MCF 10A (cell line): ENCODE data around the gene FLAD1. TPM values are rescaled to one million over a fixed set of nuclear protein-coding genes. Genes with fewer than 3 reads are reported as not detected.

Experiments used
- BruUV-seq: library from RNA; stranded (reverse); fragments of 400-500 nt; replicated peaks from 2 replicates; lab custom pipeline; 2021; lab: Mats Ljungman, UMichigan
- CTCF ChIA-PET: fragments of 300-600 bp; sonication (Branson Sonifier 250); formaldehyde crosslinking; extraction: SDS; loops from one replicate; lab custom pipeline; 2021; ENCODE audit warnings: antibody characterized with exemption, inconsistent platforms; lab: Yijun Ruan, JAX
- POLR2A ChIA-PET: fragments of 300-600, 350-650 bp; sonication (Branson Sonifier 250); formaldehyde crosslinking; extraction: SDS; loops from one replicate; lab custom pipeline; 2020; ENCODE audit warnings: antibody characterized with exemption, inconsistent platforms; lab: Yijun Ruan, JAX
- DNase-seq: peaks from one replicate; pipeline ENCODE4 v3.0.0-alpha.2; 2018; ENCODE audit not compliant: unreplicated experiment
- H3K27ac Mint-ChIP-seq: one replicate; pipeline ENCODE4 v1.8.0; 2022; ENCODE audit warnings: mild to moderate bottlenecking, low read depth, mixed read lengths; ENCODE audit not compliant: unreplicated experiment
- H3K27me3 Mint-ChIP-seq: one replicate; pipeline ENCODE4 v1.8.0; 2022; ENCODE audit warnings: mixed read lengths; ENCODE audit not compliant: insufficient read depth, unreplicated experiment
- H3K36me3 Mint-ChIP-seq: one replicate; pipeline ENCODE4 v1.8.0; 2022; ENCODE audit warnings: mild to moderate bottlenecking, moderate library complexity, mixed read lengths; ENCODE audit not compliant: insufficient read depth, unreplicated experiment
- H3K4me1 Mint-ChIP-seq: one replicate; pipeline ENCODE4 v1.8.0; 2022; ENCODE audit warnings: mixed read lengths; ENCODE audit not compliant: insufficient read depth, unreplicated experiment
- H3K4me3 Mint-ChIP-seq: one replicate; pipeline ENCODE4 v1.8.0; 2022; ENCODE audit warnings: mild to moderate bottlenecking, moderate library complexity, mixed read lengths; ENCODE audit not compliant: unreplicated experiment
- H3K9me3 Mint-ChIP-seq: one replicate; pipeline ENCODE4 v1.8.0; 2022; ENCODE audit warnings: mixed read lengths; ENCODE audit not compliant: unreplicated experiment
- intact Hi-C: fragments of 100-400 bp; cut with micrococcal nuclease; formaldehyde crosslinking; loops from 2 replicates; pipeline ENCODE4 v1.14.1; 2022
- total RNA-seq: library from RNA; stranded (reverse); gene quantifications from 2 replicates; pipeline ENCODE4 v1.2.3, GENCODE V29; 2022
- TF ChIP-seq, protein P1 (sequence below): fragments of 200-600 bp; IDR thresholded peaks from one replicate; pipeline ENCODE4 v1.8.0; 2022; ENCODE audit warnings: antibody characterized with exemption, mild to moderate bottlenecking; ENCODE audit not compliant: unreplicated experiment

FLAD1 gene
- total RNA-seq, 1 experiment from 2014 or later: 91.1 TPM

DNA sequence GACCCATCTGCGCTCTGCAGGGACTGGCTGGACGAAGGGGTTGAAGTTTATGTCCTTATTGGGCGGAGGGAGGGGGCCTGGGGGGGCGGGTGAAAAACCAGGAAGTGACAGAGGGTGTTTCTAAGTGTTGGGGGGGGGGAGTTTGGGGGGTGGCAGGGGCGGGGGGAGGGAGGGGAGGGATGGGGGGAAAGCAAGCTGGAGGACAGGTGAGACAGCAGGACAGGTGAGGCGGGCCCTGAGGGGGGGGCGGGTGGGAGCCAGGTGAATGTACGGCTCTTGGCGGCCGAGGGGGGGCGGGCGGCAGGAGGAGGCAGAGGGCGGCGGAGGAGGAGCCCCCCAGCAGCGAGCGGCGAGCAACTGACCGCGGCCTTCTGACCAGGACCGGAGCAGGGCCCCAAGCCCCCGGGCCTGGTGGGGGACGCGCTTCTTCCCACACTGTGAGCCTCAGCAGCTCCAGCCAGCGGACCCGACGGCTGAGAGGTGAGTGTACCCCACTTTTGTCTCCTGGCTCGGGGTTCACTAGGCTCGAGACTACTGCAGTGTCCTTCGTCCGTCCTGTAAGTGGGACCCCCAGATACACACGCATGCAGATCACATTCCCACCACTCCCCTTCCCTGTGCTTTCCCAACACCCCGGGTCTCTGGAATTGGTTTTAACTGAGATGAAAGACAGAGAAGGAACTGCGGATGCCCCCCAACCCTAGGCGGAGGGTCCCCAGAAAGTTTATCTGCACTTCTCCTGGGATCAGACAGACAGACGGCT is 19.5 kb downstream of the FLAD1 start, which contains the start of gene ZBTB7B:
TSS of gene ZBTB7B (plus strand) at position 339 of the 763 bp plus-strand sequence. CDS start 11,859 bp downstream, outside the sequence.
- H3K9me3 Mint-ChIP-seq: no peaks in the 10 kb centered on the region
- ChIA-PET CTCF (interaction anchor here (0.6 to 4.2 kb wide), 16 partner anchors 10 to 675 kb away, joined by 3 to 64 read pairs (median 4); partner anchors contain the start of genes CKS1B, FLAD1, PYGO2 and SHC1), POLR2A (interaction anchor here (0.6 to 41.1 kb wide), 17 partner anchors 14 to 1478 kb away, joined by 3 to 1917 read pairs (median 6); partner anchors contain the start of genes ADAM15, CKS1B, FLAD1 and PBXIP1)
- H3K4me1 Mint-ChIP-seq: peaks cover 56% of the 10 kb centered on the region
- intact Hi-C loops: loop anchor here (1.0 to 5.0 kb wide), 5 partner anchors 28 to 445 kb away; partner anchors contain the start of genes CKS1B and UBE2Q1
- peak within 1 kb of the TSS; percentile 90 for H3K4me3 Mint-ChIP-seq
- no peaks in the 10 kb centered on the region for H3K27me3 Mint-ChIP-seq
- no TSS peak for BruUV-seq
- H3K36me3 Mint-ChIP-seq: peaks cover 17% of the 10 kb centered on the region
- DNase-seq: peak; percentile 62
- TF ChIP-seq, protein P1, sequence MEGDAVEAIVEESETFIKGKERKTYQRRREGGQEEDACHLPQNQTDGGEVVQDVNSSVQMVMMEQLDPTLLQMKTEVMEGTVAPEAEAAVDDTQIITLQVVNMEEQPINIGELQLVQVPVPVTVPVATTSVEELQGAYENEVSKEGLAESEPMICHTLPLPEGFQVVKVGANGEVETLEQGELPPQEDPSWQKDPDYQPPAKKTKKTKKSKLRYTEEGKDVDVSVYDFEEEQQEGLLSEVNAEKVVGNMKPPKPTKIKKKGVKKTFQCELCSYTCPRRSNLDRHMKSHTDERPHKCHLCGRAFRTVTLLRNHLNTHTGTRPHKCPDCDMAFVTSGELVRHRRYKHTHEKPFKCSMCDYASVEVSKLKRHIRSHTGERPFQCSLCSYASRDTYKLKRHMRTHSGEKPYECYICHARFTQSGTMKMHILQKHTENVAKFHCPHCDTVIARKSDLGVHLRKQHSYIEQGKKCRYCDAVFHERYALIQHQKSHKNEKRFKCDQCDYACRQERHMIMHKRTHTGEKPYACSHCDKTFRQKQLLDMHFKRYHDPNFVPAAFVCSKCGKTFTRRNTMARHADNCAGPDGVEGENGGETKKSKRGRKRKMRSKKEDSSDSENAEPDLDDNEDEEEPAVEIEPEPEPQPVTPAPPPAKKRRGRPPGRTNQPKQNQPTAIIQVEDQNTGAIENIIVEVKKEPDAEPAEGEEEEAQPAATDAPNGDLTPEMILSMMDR: no peak
- H3K27ac Mint-ChIP-seq: peak within 1 kb of the TSS; percentile 97

- TF ChIP-seq, protein P1: no peak
- CTCF ChIA-PET: interaction anchor here (0.7 to 2.5 kb wide), 14 partner anchors 10 to 82 kb away, joined by 3 to 24 read pairs (median 4); partner anchors contain the start of genes ADAM15, FLAD1 and PYGO2
- intact Hi-C loops: loop anchor here (2.0 to 5.0 kb wide), 2 partner anchors 42 to 446 kb away; partner anchors contain the start of gene UBE2Q1
- TSS peak; percentile 84 for BruUV-seq
- Mint-ChIP-seq H3K27ac (peak overlapping the region; percentile 97), H3K4me1 (peaks cover 57% of the 10 kb centered on the region), H3K4me3 (peak overlapping the region; percentile 90), H3K36me3 (peaks cover 17% of the 10 kb centered on the region), H3K27me3 (no peaks in the 10 kb centered on the region), H3K9me3 (no peaks in the 10 kb centered on the region)
- DNase-seq: peak; percentile 68
- POLR2A ChIA-PET: interaction anchor here (1.1 to 41.1 kb wide), 11 partner anchors 14 to 191 kb away, joined by 4 to 1917 read pairs (median 7); partner anchors contain the start of genes ADAM15, CKS1B, DCST1 and DCST2
Measured at GRCh38 chr1:155003227-155003765, 20.2 kb downstream of the FLAD1 start.

- TF ChIP-seq, protein P1: no peak
- Mint-ChIP-seq H3K4me1 (peaks cover 61% of the 10 kb centered on the region), H3K36me3 (peaks cover 17% of the 10 kb centered on the region), H3K4me3 (peak overlapping the region; percentile 90), H3K27ac (peak overlapping the region; percentile 97), H3K9me3 (no peaks in the 10 kb centered on the region), H3K27me3 (no peaks in the 10 kb centered on the region)
- intact Hi-C loops: loop anchor here (1.0 to 5.0 kb wide), 3 partner anchors 13 to 447 kb away; partner anchors contain the start of gene UBE2Q1
- ChIA-PET CTCF (interaction anchor here (0.6 to 2.5 kb wide), 18 partner anchors 9 to 81 kb away, joined by 3 to 24 read pairs (median 4); partner anchors contain the start of genes ADAM15, FLAD1, LENEP and PYGO2), POLR2A (interaction anchor here (0.7 to 41.1 kb wide), 18 partner anchors 9 to 1041 kb away, joined by 3 to 1917 read pairs (median 5); partner anchors contain the start of genes ADAM15, CKS1B, DCST1 and DCST2)
- no TSS peak for BruUV-seq
- peak; percentile 80 for DNase-seq
Measured at GRCh38 chr1:155003766-155004351, 20.7 kb downstream of the FLAD1 start.
